ENCODE data around the gene AJUBA.

Gene AJUBA

GRCh38 chr14:22981876-22982476, 375 bp downstream of the AJUBA start:
- ChIA-PET POLR2A (ENCODE audit: low non-redundant PET) (interaction anchor here (0.5 to 0.8 kb wide), 5 partner anchors 23 to 656 kb away, joined by 3 to 5 read pairs (median 3); no protein-coding TSS in a partner anchor), CTCF (interaction anchor here (0.7 to 2.1 kb wide), 7 partner anchors 9 to 421 kb away, joined by 3 to 22 read pairs (median 3); no protein-coding TSS in a partner anchor)
- H3K27ac ChIP-seq, result peak overlapping the region; percentile 99
- DNase-seq (ENCODE audit: low spot score), result peak; percentile 20
- TF ChIP-seq, protein P1, sequence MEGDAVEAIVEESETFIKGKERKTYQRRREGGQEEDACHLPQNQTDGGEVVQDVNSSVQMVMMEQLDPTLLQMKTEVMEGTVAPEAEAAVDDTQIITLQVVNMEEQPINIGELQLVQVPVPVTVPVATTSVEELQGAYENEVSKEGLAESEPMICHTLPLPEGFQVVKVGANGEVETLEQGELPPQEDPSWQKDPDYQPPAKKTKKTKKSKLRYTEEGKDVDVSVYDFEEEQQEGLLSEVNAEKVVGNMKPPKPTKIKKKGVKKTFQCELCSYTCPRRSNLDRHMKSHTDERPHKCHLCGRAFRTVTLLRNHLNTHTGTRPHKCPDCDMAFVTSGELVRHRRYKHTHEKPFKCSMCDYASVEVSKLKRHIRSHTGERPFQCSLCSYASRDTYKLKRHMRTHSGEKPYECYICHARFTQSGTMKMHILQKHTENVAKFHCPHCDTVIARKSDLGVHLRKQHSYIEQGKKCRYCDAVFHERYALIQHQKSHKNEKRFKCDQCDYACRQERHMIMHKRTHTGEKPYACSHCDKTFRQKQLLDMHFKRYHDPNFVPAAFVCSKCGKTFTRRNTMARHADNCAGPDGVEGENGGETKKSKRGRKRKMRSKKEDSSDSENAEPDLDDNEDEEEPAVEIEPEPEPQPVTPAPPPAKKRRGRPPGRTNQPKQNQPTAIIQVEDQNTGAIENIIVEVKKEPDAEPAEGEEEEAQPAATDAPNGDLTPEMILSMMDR (conservative IDR thresholded peaks at IDR 0.05; ENCODE audit: low read depth), result no peak

- TF ChIP-seq, protein P1 (conservative IDR thresholded peaks at IDR 0.05; ENCODE audit: low read depth), result no peak
- H3K27ac ChIP-seq, result peak overlapping the region; percentile 99
- DNase-seq (ENCODE audit: low spot score), result peak; percentile 42
- POLR2A ChIA-PET (ENCODE audit: low non-redundant PET), result interaction anchor here (0.5 to 0.8 kb wide), 4 partner anchors 81 to 162 kb away, joined by 3 to 5 read pairs (median 3); no protein-coding TSS in a partner anchor
- CTCF ChIA-PET, result interaction anchor here (0.8 to 2.1 kb wide), 3 partner anchors 8 to 77 kb away, joined by 3 to 22 read pairs (median 5); no protein-coding TSS in a partner anchor
Measured at GRCh38 chr14:22981090-22981875, 1.1 kb downstream of the AJUBA start.

DNA sequence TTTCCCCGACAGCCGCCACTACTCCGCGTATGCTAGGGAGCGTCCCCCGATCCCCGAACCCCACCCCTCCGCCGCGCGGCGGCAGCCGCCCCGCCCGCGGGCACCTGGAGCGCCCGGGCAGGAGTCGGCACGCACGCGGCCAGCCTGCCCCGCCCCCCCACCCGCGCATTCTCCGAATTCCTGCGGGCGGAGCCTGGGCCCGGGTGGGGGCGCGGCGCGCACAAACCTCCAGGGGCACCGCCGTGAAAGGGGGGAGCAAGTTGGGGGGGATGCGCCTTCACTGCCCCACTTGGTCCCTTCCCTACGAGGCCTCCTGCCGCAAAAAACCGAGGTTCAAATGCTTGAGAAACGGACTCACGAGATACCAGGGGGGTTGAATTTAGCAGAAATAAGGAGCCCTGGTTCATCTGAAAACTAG, 1.7 kb downstream of the AJUBA start:
- POLR2A ChIA-PET (ENCODE audit: low non-redundant PET), result interaction anchor here (0.6 kb wide), 1 partner anchor 162 kb away, joined by 3 read pairs; no protein-coding TSS in a partner anchor
- CTCF ChIA-PET, result no interaction called here
- DNase-seq (ENCODE audit: low spot score), result peak; percentile 88
- H3K27ac ChIP-seq, result peak overlapping the region; percentile 99
- TF ChIP-seq, protein P1 (conservative IDR thresholded peaks at IDR 0.05; ENCODE audit: low read depth), result no peak

DNA sequence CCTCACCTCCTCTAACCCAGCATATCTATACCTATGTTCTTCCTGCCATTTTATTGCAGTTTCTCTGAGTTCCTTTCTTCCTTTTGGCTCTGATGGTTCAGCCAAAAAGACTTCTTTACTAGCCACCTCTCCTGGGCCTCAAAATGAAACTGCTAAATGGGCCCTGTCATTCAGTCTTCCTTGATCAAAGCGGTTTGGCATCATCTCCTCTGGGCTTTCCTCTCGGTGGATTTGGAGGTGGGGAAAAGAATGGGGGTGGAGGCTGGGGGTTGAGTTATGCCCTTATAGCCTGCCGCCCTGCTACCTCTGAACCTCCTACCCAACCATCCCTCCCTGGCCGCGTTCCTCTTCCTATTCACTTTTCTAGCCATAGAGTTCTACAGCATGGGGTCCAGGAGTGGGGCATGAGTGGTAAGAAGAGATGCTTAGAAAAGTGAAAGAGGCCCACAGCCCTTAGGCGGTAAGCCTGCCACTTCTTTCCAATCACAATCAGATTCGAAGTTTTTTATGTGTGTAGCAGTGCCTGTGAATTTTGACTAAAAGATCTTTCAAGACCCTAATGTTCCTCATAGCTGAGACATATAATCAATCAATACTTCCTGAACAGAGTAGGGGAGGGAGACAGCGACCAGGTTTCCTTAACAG, 2.5 kb downstream of the AJUBA start:
- ChIA-PET CTCF (interaction anchor here (1.0 kb wide), 1 partner anchor 141 kb away, joined by 3 read pairs; no protein-coding TSS in a partner anchor), POLR2A (ENCODE audit: low non-redundant PET) (no interaction called here)
- TF ChIP-seq, protein P1 (conservative IDR thresholded peaks at IDR 0.05; ENCODE audit: low read depth), result no peak

DNA sequence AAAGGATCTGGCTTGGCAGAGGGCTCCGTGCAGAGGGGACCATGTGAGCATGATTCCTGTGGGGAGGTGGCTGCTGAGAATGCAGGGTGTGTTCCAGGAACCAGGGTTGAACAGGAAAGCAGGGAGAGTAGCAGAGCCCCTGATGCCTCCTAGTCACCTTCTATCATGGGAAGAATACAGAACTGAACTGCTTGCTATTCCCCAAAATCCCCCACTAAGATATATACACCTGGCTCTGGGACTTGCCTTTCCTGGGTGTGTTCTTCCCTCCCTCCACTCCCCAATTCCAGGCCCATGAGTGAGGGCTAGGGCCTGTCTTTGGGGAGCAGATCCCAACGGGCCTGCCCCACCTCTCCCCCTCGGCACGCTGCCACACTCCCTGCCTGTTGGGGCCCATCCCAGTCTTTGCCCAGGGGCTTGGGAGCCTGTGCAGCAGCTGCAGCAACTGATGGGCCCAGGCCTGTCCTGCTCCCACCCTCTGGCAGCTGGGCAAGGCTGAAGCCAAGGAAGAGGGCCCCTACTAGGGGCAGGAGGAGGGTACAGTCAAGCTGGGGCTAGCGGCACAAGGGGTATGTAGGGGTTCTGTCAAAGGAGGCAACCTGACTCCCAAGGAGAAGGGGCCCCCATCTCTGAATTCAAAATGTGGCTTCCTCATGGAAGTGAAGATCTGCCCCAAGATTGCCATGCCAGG, 3.2 kb downstream of the AJUBA start:
- peak overlapping the region; percentile 99 for H3K27ac ChIP-seq
- POLR2A ChIA-PET (ENCODE audit: low non-redundant PET), result no interaction called here
- TF ChIP-seq, protein P1 (conservative IDR thresholded peaks at IDR 0.05; ENCODE audit: low read depth), result 0 out of 2 replicates have a peak, but pooled peaks have one; percentile 12
- peak; percentile 91 for DNase-seq (ENCODE audit: low spot score)
- CTCF ChIA-PET, result interaction anchor here (0.7 to 1.0 kb wide), 2 partner anchors 141 to 698 kb away, joined by 3 to 5 read pairs; no protein-coding TSS in a partner anchor

More for the DNA sequence above, 2.5 kb downstream of the AJUBA start:
- DNase-seq (ENCODE audit: low spot score), result peak; percentile 61
- peak overlapping the region; percentile 99 for H3K27ac ChIP-seq
